SK-N-SH treated with all-trans-retinoic acid at 6 μM for 48 hours (cell line): ENCODE results near the gene TAS2R60.

Experiments used
- ATAC-seq: fragments of 200-7000 bp; cut with Tn5 transposase; 3 replicates; pipeline ENCODE4 v1.9.1; 2020; ENCODE audit warnings: mild to moderate bottlenecking, moderate library complexity
- ARNTL ChIP-seq: fragments of 450-650 bp; formaldehyde crosslinking; IDR thresholded peaks from 2 replicates; pipeline ENCODE4 v1.5.0; 2020; ENCODE audit warnings: low read depth, mild to moderate bottlenecking, moderate library complexity, borderline replicate concordance
- BACH2 ChIP-seq: fragments of 250-450 bp; sonication (Bioruptor Pico); IDR thresholded peaks from 2 replicates; pipeline ENCODE4 v1.9.0; 2021; ENCODE audit warnings: mild to moderate bottlenecking, borderline replicate concordance
- ESRRG ChIP-seq: fragments of 250-450 bp; sonication (Bioruptor Pico); IDR thresholded peaks from 2 replicates; pipeline ENCODE4 v1.6.1; 2021; ENCODE audit warnings: mild to moderate bottlenecking
- GLIS3 ChIP-seq: fragments of 250-450 bp; sonication (Bioruptor Pico); IDR thresholded peaks from 2 replicates; pipeline ENCODE4 v1.5.0; 2020; ENCODE audit warnings: mild to moderate bottlenecking, moderate library complexity
- ISL1 ChIP-seq: fragments of 250-450 bp; sonication (Bioruptor Pico); IDR thresholded peaks from 2 replicates; pipeline ENCODE4 v2.1.2; 2022; ENCODE audit warnings: mild to moderate bottlenecking, moderate library complexity
- RARB ChIP-seq: fragments of 250-450 bp; sonication (Bioruptor Pico); IDR thresholded peaks from 2 replicates; pipeline ENCODE4 v1.8.0; 2021; ENCODE audit warnings: mild to moderate bottlenecking, moderate library complexity
- SNAI2 ChIP-seq: fragments of 250-450 bp; sonication (Bioruptor Pico); IDR thresholded peaks from 2 replicates; pipeline ENCODE4 v1.5.0; 2020; ENCODE audit warnings: mild to moderate bottlenecking, moderate library complexity
- TCF4 ChIP-seq: fragments of 250-450 bp; sonication (Bioruptor Pico); IDR thresholded peaks from 2 replicates; pipeline ENCODE4 v1.8.0; 2021; ENCODE audit warnings: mild to moderate bottlenecking, moderate library complexity, borderline replicate concordance
- TOX ChIP-seq: fragments of 250-450 bp; sonication (Bioruptor Pico); IDR thresholded peaks from 2 replicates; pipeline ENCODE4 v1.8.0; 2021; ENCODE audit warnings: mild to moderate bottlenecking, moderate library complexity, borderline replicate concordance
- ZFP3 ChIP-seq: fragments of 250-450 bp; sonication (Bioruptor Pico); IDR thresholded peaks from 2 replicates; pipeline ENCODE4 v1.5.0; 2020; ENCODE audit warnings: mild to moderate bottlenecking, moderate library complexity
- ZFP30 ChIP-seq: fragments of 450-650 bp; formaldehyde crosslinking; IDR thresholded peaks from 2 replicates; pipeline ENCODE4 v1.5.0; 2022; ENCODE audit warnings: mild to moderate bottlenecking, moderate library complexity
- ZNF70 ChIP-seq: fragments of 450-650 bp; formaldehyde crosslinking; IDR thresholded peaks from 2 replicates; pipeline ENCODE4 v1.5.0; 2020; ENCODE audit warnings: mild to moderate bottlenecking, moderate library complexity
- TF ChIP-seq, protein P1 (sequence below): fragments of 250-450 bp; sonication (Bioruptor Pico); IDR thresholded peaks from 2 replicates; pipeline ENCODE4 v1.8.0; 2020; ENCODE audit warnings: mild to moderate bottlenecking, moderate library complexity, borderline replicate concordance
- TF ChIP-seq, protein P2 (sequence below): fragments of 250-450 bp; sonication (Bioruptor Pico); IDR thresholded peaks from 2 replicates; pipeline ENCODE4 v1.5.0; 2020; ENCODE audit warnings: mild to moderate bottlenecking, moderate library complexity
- TF ChIP-seq, protein P3 (sequence below): fragments of 250-450 bp; sonication (Bioruptor Pico); IDR thresholded peaks from 2 replicates; pipeline ENCODE4 v1.5.1; 2020; ENCODE audit warnings: low read depth, mild to moderate bottlenecking, moderate library complexity
- TF ChIP-seq, protein P4 (sequence below): fragments of 250-450 bp; sonication (Bioruptor Pico); IDR thresholded peaks from 2 replicates; pipeline ENCODE4 v1.5.1; 2021; ENCODE audit warnings: mild to moderate bottlenecking, moderate library complexity
- TF ChIP-seq, protein P5 (sequence below): fragments of 250-450 bp; sonication (Bioruptor Pico); IDR thresholded peaks from 2 replicates; pipeline ENCODE4 v1.8.0; 2021; ENCODE audit warnings: low read depth, mild to moderate bottlenecking, moderate library complexity, borderline replicate concordance

Gene TAS2R60

DNA sequence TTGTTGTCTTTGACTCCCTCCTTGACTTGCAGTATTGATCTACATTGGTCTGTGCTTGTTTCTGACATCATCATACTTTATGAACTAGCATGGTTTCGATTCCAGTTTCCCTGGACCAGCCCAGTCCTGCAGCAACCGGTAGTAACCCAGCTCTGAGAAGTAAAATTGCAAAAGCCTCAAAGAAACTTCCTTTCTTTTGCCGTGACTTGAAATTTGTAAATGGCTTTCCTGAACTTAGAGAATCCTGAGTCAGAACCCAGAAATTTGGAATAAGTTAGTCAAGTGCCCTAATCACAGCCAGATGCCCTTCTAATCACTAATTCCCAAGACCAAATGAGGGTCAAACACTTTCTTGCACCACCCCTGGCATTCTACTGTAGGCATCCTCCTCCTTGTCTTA lies 15.0 kb downstream of the TAS2R60 start (continued):
- TF ChIP-seq, protein P1, sequence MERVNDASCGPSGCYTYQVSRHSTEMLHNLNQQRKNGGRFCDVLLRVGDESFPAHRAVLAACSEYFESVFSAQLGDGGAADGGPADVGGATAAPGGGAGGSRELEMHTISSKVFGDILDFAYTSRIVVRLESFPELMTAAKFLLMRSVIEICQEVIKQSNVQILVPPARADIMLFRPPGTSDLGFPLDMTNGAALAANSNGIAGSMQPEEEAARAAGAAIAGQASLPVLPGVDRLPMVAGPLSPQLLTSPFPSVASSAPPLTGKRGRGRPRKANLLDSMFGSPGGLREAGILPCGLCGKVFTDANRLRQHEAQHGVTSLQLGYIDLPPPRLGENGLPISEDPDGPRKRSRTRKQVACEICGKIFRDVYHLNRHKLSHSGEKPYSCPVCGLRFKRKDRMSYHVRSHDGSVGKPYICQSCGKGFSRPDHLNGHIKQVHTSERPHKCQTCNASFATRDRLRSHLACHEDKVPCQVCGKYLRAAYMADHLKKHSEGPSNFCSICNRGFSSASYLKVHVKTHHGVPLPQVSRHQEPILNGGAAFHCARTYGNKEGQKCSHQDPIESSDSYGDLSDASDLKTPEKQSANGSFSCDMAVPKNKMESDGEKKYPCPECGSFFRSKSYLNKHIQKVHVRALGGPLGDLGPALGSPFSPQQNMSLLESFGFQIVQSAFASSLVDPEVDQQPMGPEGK (CRISPR knock-in tag), result no peak
- no peak for TF ChIP-seq ZFP3
- no peak for TF ChIP-seq TOX (CRISPR knock-in tag)

DNA sequence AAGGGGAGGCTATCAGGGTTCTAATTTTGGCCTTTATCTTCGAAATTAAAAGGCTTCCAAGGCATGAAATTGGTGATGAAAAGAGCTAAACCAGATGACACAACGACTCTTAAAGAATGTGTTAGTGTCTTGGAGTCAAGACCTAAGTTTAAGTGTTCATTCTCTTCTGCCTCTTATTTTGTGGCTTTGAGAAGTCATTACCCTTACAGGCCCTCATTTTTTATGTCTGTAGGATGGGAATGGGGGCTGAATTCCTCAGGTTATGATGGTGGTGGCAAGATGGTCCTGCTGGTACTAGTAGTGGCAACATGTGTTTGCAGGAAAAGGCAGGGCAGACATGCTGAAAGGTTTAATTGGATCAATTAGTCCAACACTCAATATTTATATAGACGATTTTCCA lies 15.4 kb downstream of the TAS2R60 start:
- TF ChIP-seq ZFP30, result no peak
- TF ChIP-seq, protein P1 (CRISPR knock-in tag), result no peak
- TF ChIP-seq, protein P2, sequence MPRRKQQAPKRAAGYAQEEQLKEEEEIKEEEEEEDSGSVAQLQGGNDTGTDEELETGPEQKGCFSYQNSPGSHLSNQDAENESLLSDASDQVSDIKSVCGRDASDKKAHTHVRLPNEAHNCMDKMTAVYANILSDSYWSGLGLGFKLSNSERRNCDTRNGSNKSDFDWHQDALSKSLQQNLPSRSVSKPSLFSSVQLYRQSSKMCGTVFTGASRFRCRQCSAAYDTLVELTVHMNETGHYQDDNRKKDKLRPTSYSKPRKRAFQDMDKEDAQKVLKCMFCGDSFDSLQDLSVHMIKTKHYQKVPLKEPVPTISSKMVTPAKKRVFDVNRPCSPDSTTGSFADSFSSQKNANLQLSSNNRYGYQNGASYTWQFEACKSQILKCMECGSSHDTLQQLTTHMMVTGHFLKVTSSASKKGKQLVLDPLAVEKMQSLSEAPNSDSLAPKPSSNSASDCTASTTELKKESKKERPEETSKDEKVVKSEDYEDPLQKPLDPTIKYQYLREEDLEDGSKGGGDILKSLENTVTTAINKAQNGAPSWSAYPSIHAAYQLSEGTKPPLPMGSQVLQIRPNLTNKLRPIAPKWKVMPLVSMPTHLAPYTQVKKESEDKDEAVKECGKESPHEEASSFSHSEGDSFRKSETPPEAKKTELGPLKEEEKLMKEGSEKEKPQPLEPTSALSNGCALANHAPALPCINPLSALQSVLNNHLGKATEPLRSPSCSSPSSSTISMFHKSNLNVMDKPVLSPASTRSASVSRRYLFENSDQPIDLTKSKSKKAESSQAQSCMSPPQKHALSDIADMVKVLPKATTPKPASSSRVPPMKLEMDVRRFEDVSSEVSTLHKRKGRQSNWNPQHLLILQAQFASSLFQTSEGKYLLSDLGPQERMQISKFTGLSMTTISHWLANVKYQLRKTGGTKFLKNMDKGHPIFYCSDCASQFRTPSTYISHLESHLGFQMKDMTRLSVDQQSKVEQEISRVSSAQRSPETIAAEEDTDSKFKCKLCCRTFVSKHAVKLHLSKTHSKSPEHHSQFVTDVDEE, result no peak
- TF ChIP-seq, protein P3, sequence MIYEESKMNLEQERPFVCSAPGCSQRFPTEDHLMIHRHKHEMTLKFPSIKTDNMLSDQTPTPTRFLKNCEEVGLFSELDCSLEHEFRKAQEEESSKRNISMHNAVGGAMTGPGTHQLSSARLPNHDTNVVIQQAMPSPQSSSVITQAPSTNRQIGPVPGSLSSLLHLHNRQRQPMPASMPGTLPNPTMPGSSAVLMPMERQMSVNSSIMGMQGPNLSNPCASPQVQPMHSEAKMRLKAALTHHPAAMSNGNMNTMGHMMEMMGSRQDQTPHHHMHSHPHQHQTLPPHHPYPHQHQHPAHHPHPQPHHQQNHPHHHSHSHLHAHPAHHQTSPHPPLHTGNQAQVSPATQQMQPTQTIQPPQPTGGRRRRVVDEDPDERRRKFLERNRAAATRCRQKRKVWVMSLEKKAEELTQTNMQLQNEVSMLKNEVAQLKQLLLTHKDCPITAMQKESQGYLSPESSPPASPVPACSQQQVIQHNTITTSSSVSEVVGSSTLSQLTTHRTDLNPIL (CRISPR knock-in tag), result no peak
- TF ChIP-seq, protein P4, sequence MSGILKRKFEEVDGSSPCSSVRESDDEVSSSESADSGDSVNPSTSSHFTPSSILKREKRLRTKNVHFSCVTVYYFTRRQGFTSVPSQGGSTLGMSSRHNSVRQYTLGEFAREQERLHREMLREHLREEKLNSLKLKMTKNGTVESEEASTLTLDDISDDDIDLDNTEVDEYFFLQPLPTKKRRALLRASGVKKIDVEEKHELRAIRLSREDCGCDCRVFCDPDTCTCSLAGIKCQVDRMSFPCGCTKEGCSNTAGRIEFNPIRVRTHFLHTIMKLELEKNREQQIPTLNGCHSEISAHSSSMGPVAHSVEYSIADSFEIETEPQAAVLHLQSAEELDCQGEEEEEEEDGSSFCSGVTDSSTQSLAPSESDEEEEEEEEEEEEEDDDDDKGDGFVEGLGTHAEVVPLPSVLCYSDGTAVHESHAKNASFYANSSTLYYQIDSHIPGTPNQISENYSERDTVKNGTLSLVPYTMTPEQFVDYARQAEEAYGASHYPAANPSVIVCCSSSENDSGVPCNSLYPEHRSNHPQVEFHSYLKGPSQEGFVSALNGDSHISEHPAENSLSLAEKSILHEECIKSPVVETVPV (CRISPR knock-in tag), result no peak
- TF ChIP-seq ISL1 (CRISPR knock-in tag), result no peak
- no peak for TF ChIP-seq GLIS3 (CRISPR knock-in tag)
- no peak for TF ChIP-seq ESRRG (CRISPR knock-in tag)
- TF ChIP-seq ZNF70 (CRISPR knock-in tag), result no peak
- no peak for TF ChIP-seq SNAI2
- ATAC-seq, result peak; percentile 21

DNA sequence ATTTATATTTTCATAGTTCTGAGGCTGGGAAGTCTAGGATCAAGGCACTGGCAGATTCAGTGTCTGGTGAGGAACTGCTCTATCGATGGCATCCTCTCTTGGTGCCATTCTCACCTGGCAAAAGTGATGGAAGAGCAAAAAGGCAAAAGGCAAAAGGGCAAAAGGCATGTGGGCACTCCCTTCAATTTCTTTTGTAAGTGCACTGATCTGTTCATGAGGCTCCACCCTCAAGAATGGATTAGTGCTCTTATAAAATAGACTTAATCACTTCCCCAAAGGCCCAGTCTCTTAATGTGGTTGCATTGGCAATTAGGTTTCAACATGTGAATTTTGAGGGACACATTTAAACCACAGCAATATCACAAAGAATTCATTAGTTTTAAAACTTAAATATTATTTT lies 16.1 kb downstream of the TAS2R60 start:
- TF ChIP-seq BACH2 (CRISPR knock-in tag), result no peak
- no peak for TF ChIP-seq TOX (CRISPR knock-in tag)
- TF ChIP-seq ZNF70 (CRISPR knock-in tag), result no peak
- no peak for TF ChIP-seq SNAI2
- TF ChIP-seq, protein P4 (CRISPR knock-in tag), result no peak
- TF ChIP-seq ZFP3, result no peak
- no peak for ATAC-seq

DNA sequence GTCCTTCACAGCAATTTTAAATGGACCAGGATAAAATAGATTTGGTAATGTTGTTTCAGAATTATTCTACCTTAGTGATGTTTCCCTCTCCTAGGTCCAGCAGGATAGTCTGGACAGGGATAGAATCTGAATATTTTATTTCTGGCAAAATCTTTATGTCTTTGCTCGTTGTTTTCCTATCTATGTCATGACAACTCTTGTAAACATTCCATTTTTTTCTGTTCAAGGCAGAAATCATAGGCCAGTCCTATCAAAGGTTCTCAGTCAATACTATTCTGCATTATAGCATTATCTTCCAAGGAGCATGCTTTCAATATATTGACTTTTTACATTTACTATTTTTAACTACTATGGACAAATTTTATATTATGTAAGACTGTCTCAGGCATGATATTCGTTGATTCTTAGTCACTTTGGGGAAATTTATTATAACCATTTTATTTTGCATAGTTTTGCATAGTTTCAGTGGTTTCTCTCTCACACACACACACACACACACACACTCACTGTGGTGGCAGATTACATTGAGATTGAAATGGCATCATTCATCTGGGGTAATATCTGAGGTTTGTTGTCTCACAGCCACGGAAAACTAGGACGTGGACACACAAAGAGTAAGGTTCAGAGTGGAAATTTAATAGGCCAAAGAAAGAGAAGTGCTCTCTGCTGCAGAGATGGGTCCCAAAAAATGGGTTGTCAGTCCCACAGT lies 17.2 kb downstream of the TAS2R60 start:
- no peak for ATAC-seq
- TF ChIP-seq ARNTL (CRISPR knock-in tag), result no peak
- TF ChIP-seq ZFP30, result no peak
- TF ChIP-seq, protein P3 (CRISPR knock-in tag), result no peak
- TF ChIP-seq SNAI2, result no peak
- TF ChIP-seq TCF4 (CRISPR knock-in tag), result no peak
- no peak for TF ChIP-seq RARB (CRISPR knock-in tag)
- TF ChIP-seq TOX (CRISPR knock-in tag), result no peak
- no peak for TF ChIP-seq ESRRG (CRISPR knock-in tag)
- TF ChIP-seq, protein P5, sequence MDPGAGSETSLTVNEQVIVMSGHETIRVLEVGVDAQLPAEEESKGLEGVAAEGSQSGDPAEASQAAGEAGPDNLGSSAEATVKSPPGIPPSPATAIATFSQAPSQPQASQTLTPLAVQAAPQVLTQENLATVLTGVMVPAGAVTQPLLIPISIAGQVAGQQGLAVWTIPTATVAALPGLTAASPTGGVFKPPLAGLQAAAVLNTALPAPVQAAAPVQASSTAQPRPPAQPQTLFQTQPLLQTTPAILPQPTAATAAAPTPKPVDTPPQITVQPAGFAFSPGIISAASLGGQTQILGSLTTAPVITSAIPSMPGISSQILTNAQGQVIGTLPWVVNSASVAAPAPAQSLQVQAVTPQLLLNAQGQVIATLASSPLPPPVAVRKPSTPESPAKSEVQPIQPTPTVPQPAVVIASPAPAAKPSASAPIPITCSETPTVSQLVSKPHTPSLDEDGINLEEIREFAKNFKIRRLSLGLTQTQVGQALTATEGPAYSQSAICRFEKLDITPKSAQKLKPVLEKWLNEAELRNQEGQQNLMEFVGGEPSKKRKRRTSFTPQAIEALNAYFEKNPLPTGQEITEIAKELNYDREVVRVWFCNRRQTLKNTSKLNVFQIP (CRISPR knock-in tag), result no peak
